Stimulated activated CD8-positive, alpha-beta memory T cell treated with anti-CD3 and anti-CD28 coated beads, Interleukin-15, amount 100 ng/mL, for 4 hours (primary cell): Measurements from ENCODE around the gene PPP2R5C.
"Not testable (repeated sequence)": the region's sequence is repeated elsewhere in the genome, so short reads cannot be mapped to it uniquely, and the experiment has no call there.

Experiments used
- DNase-seq, 2 donors: peaks; one replicate each; pipeline ENCODE4 v3.0.0-alpha.2; 2020; ENCODE audit warnings: low read depth in 2 of 2

The PPP2R5C gene

DNA sequence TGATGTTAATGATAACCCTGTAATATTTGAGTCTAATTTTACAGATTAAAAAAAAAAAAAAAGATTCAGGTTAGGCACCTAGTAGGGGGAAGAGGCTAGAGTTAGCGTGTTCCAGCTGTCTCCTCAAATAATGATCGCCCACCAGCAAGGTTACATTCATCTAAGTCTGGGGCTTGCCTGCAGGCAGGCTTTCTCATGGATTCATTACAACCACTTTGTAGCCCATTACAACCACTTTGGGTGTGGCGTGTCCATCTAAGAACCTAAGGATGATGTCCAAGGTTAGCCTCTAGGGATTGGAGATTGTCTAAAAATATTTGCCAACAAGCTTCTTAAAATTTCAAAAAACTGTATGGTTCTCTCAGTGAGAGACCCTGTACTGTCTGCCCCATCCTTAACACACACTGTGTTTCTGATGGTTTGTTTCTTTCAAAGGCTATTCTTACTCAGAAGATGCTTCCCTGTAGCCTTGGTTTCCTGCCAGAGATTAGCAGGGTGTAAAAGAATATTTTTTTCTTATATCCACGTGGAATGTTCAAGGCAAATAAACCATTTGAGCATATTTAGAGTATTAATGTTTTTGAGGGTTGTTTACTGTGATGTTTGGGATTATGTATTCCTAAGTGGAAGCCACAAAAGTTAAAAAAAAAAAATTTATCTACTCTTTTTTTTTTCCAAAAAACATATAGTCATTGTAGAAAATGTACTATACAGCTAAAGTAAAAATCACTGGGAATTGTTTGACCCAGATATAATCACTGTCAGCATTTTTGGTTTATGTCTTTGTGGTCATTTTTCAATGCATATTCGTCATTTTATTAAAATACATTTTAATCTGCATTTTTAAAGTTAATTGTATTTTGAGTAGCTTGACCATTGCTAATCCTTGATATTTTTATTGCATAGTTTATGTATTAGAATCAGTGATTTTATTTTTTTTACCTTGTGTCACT is 204.5 kb downstream of the PPP2R5C start:
- DNase-seq = no peak

DNA sequence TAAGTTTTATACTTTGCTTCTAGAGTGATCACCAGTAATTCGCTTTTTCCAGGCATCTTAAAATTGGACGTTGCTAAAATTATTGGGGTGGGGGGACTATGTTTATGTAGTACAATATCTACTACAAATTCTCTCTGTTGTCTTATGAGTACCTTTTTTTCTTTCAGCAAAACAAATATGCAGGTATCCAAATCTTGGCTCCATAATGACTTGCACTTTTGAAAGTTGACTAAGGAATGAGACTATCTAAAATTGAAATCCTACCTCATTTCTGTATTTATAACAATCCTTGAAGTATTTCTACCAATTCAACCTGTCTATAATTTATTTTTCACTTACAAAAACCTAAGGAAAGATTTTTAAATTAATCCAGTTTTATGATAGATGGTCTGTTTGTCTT is 205.2 kb downstream of the PPP2R5C start:
- no peak for DNase-seq

DNA sequence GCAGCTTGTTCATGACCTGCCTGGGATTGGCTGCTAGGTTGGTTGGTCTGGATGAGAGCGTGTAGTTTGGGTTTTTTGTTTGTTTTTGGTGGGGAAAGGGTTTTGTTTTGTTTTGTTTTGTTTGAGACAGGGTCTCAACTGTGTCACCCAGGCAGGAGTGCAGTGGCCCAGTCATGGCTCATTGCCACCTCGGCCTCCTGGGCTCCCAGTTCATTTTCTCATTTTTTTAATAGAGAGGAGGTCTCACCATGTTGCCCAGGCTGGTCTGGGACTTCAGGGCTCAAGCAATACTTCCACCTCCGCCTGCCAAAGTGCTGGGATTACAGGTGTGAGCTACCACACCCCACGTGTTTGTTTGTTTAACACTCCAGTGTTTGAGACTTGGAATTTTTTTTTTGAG is 206.7 kb downstream of the PPP2R5C start:
- DNase-seq = no peak

DNA sequence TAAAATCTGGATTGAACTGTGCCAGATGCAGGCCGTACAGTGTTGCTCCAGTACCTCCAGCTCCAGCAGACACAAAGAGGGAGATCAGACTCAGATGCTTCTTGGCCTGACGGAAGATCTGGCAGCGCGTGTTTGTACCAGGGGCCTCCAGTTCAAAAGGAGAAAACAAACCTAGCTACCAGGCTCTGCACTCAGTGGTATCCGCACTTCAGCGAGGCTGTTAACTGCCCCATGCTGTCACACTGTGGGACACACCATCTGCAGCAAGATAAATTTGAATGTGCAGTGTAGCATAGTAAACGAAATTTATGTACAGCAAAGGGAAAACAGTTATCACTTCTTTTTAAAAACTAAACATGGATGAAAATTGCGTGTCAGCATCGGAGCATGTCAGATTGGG is 208.0 kb downstream of the PPP2R5C start:
- DNase-seq = no peak

DNA sequence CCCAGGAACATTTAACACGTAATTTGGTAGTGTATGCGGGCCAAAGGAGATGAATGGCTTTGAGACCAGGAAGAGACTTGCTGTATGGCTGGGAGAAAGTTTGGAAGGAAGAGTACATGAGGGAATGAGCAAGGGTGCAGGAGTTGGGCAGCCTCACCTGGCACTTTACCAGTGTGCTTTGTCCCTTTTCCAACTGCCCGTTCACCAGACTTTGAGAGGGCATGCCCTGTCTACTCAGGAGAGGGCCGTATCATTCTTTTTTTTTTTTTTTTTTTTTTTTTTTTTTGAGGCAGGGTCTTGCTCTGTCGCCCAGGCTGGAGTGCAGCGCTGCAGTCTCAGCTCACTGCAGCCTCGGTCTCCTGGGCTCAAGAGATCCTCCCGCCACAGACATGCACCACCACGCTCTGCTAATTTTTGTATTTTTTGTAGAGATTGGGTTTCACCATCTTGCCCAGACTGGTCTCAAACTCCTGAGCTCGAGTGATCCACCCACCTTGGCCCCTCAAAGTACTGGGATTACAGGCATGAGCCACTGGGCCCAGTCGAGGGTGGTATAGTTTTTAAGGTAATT is 209.4 kb downstream of the PPP2R5C start:
- DNase-seq = no peak

DNA sequence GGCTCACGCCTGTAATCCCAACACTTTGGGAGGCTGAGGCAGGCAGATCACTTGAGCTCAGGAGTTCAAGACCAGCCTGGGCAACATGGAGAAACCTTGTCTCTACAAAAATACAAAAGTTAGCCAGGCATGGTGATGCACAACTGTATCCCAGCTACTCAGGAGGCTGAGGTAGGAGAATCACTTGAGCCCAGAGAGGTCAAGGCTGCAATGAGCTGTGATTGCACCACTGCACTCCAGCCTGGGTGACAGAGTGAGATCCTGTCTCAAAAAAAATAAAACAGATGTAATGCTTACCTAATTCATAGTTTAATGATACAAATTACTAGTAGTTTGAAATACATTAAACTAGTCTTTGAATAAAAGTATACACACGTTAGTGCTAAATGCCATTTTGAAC is 209.9 kb downstream of the PPP2R5C start:
- not testable (repeated sequence) for DNase-seq

DNA sequence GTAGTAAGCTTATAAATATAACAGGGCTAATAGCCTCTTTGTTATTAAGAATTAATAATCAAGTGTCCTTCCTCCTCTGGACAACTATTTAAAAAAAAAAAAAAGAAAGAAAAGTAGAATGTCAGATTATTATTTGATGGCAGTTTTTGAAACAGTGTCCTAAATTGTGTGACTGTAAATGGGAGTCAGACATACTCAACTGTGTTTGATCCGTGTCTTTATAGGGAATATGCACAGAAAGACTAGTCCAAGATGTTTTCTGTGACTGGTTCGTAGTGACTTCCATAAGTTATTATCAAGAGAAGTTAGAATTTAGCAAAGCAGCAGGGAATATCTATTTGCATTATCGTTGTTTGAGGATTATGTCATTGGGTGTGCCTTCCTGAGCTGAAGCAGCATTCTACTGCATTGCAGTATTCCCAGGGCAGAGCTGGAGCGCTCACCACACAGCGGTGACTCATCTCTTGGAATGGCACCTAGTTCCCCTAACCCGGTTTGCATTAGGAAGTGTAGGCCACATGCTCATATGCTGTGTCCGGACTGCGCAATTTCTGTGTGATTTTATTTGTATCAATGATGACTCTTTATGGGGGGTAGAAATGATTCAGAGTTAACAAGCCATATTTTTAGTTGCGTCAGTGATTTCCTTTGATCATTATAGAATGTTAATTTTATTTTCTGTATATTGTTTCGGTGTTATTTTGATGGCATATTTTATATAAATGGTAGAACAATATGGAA is 210.8 kb downstream of the PPP2R5C start:
- DNase-seq = no peak

DNA sequence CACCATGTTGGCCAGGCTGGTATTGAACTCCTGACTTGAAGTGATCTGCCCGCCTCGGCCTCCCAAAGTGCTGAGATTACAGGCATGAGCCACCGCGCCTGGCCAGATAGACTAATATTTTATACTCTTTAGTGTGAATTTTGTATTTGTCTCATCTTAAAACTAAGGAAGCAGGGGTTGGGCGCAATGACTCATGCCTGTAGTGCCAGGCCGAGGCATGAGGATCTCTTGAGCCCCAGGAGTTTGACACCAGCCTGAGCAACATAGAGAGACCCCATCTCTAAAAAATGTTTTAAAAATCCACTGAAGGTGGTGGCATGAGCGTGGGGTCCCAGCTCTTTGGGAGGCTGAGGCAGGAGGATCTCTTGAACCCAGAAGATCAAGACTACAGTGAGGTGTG is 211.8 kb downstream of the PPP2R5C start:
- no peak for DNase-seq

DNA sequence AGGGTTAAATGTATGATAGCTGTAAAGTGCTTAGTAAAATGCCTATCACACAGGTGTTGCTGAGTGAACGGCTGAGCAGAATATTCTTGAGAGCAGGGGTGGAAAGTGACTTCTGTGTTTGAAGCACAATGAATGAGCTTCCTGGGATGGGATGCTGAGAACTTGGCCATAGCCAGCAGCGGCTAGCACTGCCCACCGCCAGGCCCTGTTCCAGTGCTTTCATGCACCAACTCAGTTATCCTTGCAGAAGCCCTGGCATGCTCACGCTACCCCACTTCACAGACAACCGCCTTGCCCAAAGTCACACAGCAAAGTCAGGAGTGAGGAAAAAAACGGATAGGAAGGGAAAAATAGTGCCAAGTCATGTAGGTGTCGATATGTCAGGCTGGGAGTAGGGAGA is 213.7 kb downstream of the PPP2R5C start:
- DNase-seq = no peak
